Lower leg skin (tissue), 4 donors: ENCODE measurements around the gene SLC25A25. TPM values are rescaled to one million over a fixed set of nuclear protein-coding genes. Genes with fewer than 3 reads are reported as not detected.

Source experiments
- DNase-seq, 2 donors: peaks; one replicate each; pipeline ENCODE4 v3.0.0-alpha.2; 2019; ENCODE audit warnings: low spot score in 2 of 2
- H3K4me3 ChIP-seq: fragments of 200-600 bp; sonication (generic); 2 replicates; pipeline ENCODE4 v1.5.1; 2017; ENCODE audit warnings: mild to moderate bottlenecking, low read depth; ENCODE audit not compliant: poor library complexity, severe bottlenecking
- CTCF ChIP-seq, 3 donors: fragments of 450-650 bp; IDR thresholded peaks; one replicate each; pipeline ENCODE4 v1.5.1; 2016; ENCODE audit warnings: antibody characterized with exemption in 3 of 3, mild to moderate bottlenecking in 3 of 3, moderate library complexity in 2 of 3
- POLR2A ChIP-seq, 2 donors: fragments of 450-650 bp; IDR thresholded peaks; one replicate each; pipeline ENCODE4 v1.6.1; 2016 to 2017; ENCODE audit warnings: antibody characterized with exemption in 2 of 2, mild to moderate bottlenecking in 1 of 2, moderate library complexity in 1 of 2
- WGBS, 2 donors: methylation state at CpG; one replicate each; pipeline ENCODE4 v1.1.5; 2018; 5-methylcytosine and 5-hydroxymethylcytosine counted together
- intact Hi-C: fragments of 100-400 bp; cut with DNase I; formaldehyde crosslinking; loops from one replicate; pipeline ENCODE4 v1.15.0; 2023; ENCODE audit warnings: low total_unique reads
- total RNA-seq, 4 donors: library from RNA; depleted of rRNA; stranded (reverse); fragments of >200 nt; gene quantifications; one replicate each; pipeline ENCODE4 v1.1.0, GENCODE V29; 2016

The SLC25A25 gene
- total RNA-seq, 4 donors from 2014 or later = 26.4 to 40.3 (median 32.0) TPM

- intact Hi-C loops = no loop called here
- DNase-seq = no peak
- no peak for TF ChIP-seq CTCF (IDR thresholded peaks at IDR 0.05)
- TF ChIP-seq POLR2A (IDR thresholded peaks at IDR 0.05) = no peak
- H3K4me3 ChIP-seq = no peak overlapping the region
- WGBS, 2 donors = 80 to 82% methylated on average over 19 of the region's 19 CpGs
Observed at GRCh38 chr9:128096616-128097536, 28.8 kb downstream of the SLC25A25 start.

GRCh38 chr9:128097543-128098296, 29.7 kb downstream of the SLC25A25 start:
- intact Hi-C loops = no loop called here
- DNase-seq = no peak
- WGBS, 2 donors = 55 to 58% methylated on average over 13 of the region's 13 CpGs
- no peak for TF ChIP-seq POLR2A (IDR thresholded peaks at IDR 0.05)
- TF ChIP-seq CTCF (IDR thresholded peaks at IDR 0.05) = no peak
- H3K4me3 ChIP-seq = no peak overlapping the region

- intact Hi-C loops = no loop called here
- 12 to 24% methylated on average over 22 to 32 of the region's 32 CpGs for WGBS, 2 donors
- TF ChIP-seq CTCF (IDR thresholded peaks at IDR 0.05) = no peak
- TF ChIP-seq POLR2A (IDR thresholded peaks at IDR 0.05) = peak in 1 of 2 donors; percentile 44
- peak; percentile 94 to 98 for DNase-seq
- peak overlapping the region; percentile 19 for H3K4me3 ChIP-seq
Observed at GRCh38 chr9:128098297-128099230, 30.5 kb downstream of the SLC25A25 start.

GRCh38 chr9:128099231-128099931, 31.3 kb downstream of the SLC25A25 start:
- DNase-seq = no peak
- TF ChIP-seq POLR2A (IDR thresholded peaks at IDR 0.05) (no peak), CTCF (IDR thresholded peaks at IDR 0.05) (no peak)
- peak overlapping the region; percentile 19 for H3K4me3 ChIP-seq
- intact Hi-C loops = no loop called here
- 42 to 55% methylated on average over 16 of the region's 16 CpGs for WGBS, 2 donors
